MM.1S (cell line): ENCODE measurements around the gene RBBP5.
A peak's percentile ranks its signal among the peaks of the same experiment; 100 is the strongest.

Experiments used
- DNase-seq: peaks from one replicate; pipeline ENCODE4 v3.0.0-alpha.2; 2015
- H2AFZ ChIP-seq: fragments of 300-600 bp; sonication (generic); 2 replicates; pipeline ENCODE4 v1.6.0; 2016; ENCODE audit warnings: antibody characterized with exemption, low read length
- H3F3A ChIP-seq: fragments of 300-600 bp; sonication (generic); 2 replicates; pipeline ENCODE4 v1.6.1; 2016; ENCODE audit warnings: mild to moderate bottlenecking, antibody characterized with exemption, low read length, moderate library complexity, mixed read lengths; ENCODE audit not compliant: insufficient read depth
- H3K27ac ChIP-seq: fragments of 300-600 bp; sonication (generic); 2 replicates; pipeline ENCODE4 v1.5.1; 2016; ENCODE audit warnings: mild to moderate bottlenecking, low read length
- H3K27me3 ChIP-seq: fragments of 300-600 bp; sonication (generic); replicated peaks from 2 replicates; pipeline ENCODE4 v1.6.0; 2016; ENCODE audit warnings: low read length; ENCODE audit not compliant: insufficient read depth
- H3K36me3 ChIP-seq: fragments of 300-600 bp; sonication (generic); replicated peaks from 2 replicates; pipeline ENCODE4 v1.6.1; 2016; ENCODE audit warnings: mild to moderate bottlenecking, low read length, mixed read lengths; ENCODE audit not compliant: insufficient read depth
- H3K4me1 ChIP-seq: fragments of 300-600 bp; sonication (generic); 2 replicates; pipeline ENCODE4 v1.6.1; 2016; ENCODE audit warnings: low read length, mixed read lengths
- H3K4me2 ChIP-seq: fragments of 300-600 bp; sonication (generic); 2 replicates; pipeline ENCODE4 v1.6.0; 2016; ENCODE audit warnings: low read depth, low read length
- H3K4me3 ChIP-seq: fragments of 300-600 bp; sonication (generic); 2 replicates; pipeline ENCODE4 v1.5.1; 2016; ENCODE audit warnings: low read length, mixed read lengths
- H3K79me2 ChIP-seq: fragments of 300-600 bp; sonication (generic); 2 replicates; pipeline ENCODE4 v1.6.1; 2016; ENCODE audit warnings: mixed run types, low read length, mixed read lengths
- H3K9ac ChIP-seq: fragments of 300-600 bp; sonication (generic); 2 replicates; pipeline ENCODE4 v1.6.1; 2016; ENCODE audit warnings: low read length, mixed read lengths
- H3K9me2 ChIP-seq: fragments of 300-600 bp; sonication (generic); replicated peaks from 2 replicates; pipeline ENCODE4 v1.6.1; 2016; ENCODE audit warnings: mild to moderate bottlenecking, low read length, mixed read lengths; ENCODE audit not compliant: insufficient read depth
- H3K9me3 ChIP-seq: fragments of 300-600 bp; sonication (generic); replicated peaks from 2 replicates; pipeline ENCODE4 v1.6.1; 2016; ENCODE audit warnings: mild to moderate bottlenecking, low read length, mixed read lengths; ENCODE audit not compliant: insufficient read depth
- H4K20me1 ChIP-seq: fragments of 300-600 bp; sonication (generic); 2 replicates; pipeline ENCODE4 v1.6.1; 2016; ENCODE audit warnings: mild to moderate bottlenecking, low read length, moderate library complexity, mixed read lengths; ENCODE audit not compliant: insufficient read depth
- EZH2 ChIP-seq: fragments of 300-600 bp; sonication (generic); optimal IDR thresholded peaks from 2 replicates; pipeline ENCODE3; 2017; ENCODE audit warnings: low read depth, mild to moderate bottlenecking, antibody characterized with exemption, low read length, mixed read lengths
- EZH2phosphoT487 ChIP-seq: fragments of 300-600 bp; sonication (generic); IDR thresholded peaks from 2 replicates; pipeline ENCODE4 v1.6.1; 2018; ENCODE audit warnings: antibody characterized with exemption, low read length
- TF ChIP-seq, protein P1 (sequence below): fragments of 300-600 bp; sonication (generic); IDR thresholded peaks from 2 replicates; pipeline ENCODE4 v1.5.1; 2016; ENCODE audit warnings: antibody characterized with exemption, low read length, mixed read lengths

Gene RBBP5

DNA sequence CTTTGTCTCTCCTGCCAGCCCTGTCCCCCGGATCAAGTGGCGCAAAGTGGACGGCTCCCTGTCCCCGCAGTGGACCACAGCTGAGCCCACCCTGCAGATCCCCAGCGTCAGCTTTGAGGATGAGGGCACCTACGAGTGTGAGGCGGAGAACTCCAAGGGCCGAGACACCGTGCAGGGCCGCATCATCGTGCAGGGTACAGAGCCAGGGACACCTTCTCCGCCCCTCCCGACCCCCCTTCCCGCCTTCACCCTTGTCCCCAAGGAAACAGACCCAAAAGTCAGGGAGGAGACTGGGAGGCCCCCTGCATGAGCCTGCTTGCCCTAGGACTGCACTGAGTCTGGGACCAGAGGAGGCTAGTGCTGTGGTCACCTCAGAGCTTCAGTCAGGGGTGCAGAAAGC lies 60.6 kb downstream of the RBBP5 start:
- Histone ChIP-seq H3K9ac (no peak overlapping the region), H3K27me3 (peaks cover 24% of the 10 kb centered on the region), H3K79me2 (no peaks in the 10 kb centered on the region), H4K20me1 (no peaks in the 10 kb centered on the region), H3K36me3 (no peaks in the 10 kb centered on the region), H2AFZ (0 out of 2 replicates have a peak overlapping the region, but pooled peaks have one; percentile 20), H3K27ac (no peak overlapping the region), H3K4me1 (no peaks in the 10 kb centered on the region), H3F3A (no peaks in the 10 kb centered on the region), H3K4me3 (no peak overlapping the region), H3K4me2 (no peak overlapping the region), H3K9me2 (no peaks in the 10 kb centered on the region), H3K9me3 (no peaks in the 10 kb centered on the region)
- DNase-seq: no peak
- TF ChIP-seq, protein P1, sequence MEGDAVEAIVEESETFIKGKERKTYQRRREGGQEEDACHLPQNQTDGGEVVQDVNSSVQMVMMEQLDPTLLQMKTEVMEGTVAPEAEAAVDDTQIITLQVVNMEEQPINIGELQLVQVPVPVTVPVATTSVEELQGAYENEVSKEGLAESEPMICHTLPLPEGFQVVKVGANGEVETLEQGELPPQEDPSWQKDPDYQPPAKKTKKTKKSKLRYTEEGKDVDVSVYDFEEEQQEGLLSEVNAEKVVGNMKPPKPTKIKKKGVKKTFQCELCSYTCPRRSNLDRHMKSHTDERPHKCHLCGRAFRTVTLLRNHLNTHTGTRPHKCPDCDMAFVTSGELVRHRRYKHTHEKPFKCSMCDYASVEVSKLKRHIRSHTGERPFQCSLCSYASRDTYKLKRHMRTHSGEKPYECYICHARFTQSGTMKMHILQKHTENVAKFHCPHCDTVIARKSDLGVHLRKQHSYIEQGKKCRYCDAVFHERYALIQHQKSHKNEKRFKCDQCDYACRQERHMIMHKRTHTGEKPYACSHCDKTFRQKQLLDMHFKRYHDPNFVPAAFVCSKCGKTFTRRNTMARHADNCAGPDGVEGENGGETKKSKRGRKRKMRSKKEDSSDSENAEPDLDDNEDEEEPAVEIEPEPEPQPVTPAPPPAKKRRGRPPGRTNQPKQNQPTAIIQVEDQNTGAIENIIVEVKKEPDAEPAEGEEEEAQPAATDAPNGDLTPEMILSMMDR: no peak
- TF ChIP-seq EZH2: no peak
- TF ChIP-seq EZH2phosphoT487: no peak

DNA sequence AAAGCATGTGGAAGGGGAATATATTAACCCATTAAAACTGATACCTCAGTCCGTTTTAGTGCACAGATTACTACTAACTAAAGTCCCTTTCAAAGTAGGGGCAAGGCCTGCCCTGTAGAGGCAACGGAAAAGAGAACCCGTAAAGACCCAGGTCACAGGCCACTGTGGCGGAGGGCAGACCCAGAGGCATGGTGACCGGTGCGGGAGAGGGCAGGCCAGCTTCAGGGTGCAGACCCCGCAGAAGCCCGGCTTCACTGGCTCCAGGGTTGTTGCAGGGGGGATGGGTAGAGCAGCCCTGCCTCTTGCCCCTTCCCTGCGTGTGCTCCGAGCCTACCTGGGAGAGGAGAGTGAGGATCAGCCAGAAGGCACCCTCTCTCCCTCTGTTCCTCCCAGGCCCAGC lies 61.0 kb downstream of the RBBP5 start:
- Histone ChIP-seq H3K27me3 (peaks cover 25% of the 10 kb centered on the region), H4K20me1 (no peaks in the 10 kb centered on the region), H3K27ac (no peak overlapping the region), H3K36me3 (no peaks in the 10 kb centered on the region), H3K79me2 (no peaks in the 10 kb centered on the region), H3K9me3 (no peaks in the 10 kb centered on the region), H2AFZ (no peak overlapping the region), H3K9me2 (no peaks in the 10 kb centered on the region), H3K4me1 (no peaks in the 10 kb centered on the region), H3K4me3 (no peak overlapping the region), H3F3A (no peaks in the 10 kb centered on the region), H3K4me2 (no peak overlapping the region), H3K9ac (no peak overlapping the region)
- TF ChIP-seq, protein P1: no peak
- TF ChIP-seq EZH2phosphoT487 (no peak), EZH2 (no peak)
- DNase-seq: no peak

DNA sequence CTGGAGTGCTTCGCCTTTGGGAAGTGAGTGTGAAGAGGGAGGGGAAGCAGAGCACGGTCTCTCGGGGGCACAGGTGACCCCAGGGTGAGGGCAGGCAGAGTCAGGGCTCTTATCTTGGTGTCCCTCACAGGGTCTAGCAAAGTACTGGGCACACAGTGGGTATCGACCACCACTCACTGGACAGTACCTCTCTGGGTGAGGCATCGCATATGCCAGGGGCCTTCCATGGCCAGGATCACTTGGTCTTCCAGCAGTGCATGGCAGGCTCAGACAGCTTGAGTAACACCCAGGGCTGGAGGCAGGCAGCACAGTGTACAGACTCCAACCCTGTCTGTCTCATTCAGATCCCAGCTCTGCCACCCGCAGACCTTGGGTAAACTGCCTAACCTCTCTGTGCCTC lies 62.1 kb downstream of the RBBP5 start:
- Histone ChIP-seq H3K9me2 (no peaks in the 10 kb centered on the region), H3K4me2 (no peak overlapping the region), H3K27me3 (peaks cover 33% of the 10 kb centered on the region), H3K9me3 (no peaks in the 10 kb centered on the region), H3K4me1 (no peaks in the 10 kb centered on the region), H3K36me3 (no peaks in the 10 kb centered on the region), H3F3A (no peaks in the 10 kb centered on the region), H2AFZ (no peak overlapping the region), H4K20me1 (no peaks in the 10 kb centered on the region), H3K79me2 (no peaks in the 10 kb centered on the region), H3K9ac (no peak overlapping the region), H3K27ac (no peak overlapping the region), H3K4me3 (no peak overlapping the region)
- no peak for DNase-seq
- no peak for TF ChIP-seq EZH2
- TF ChIP-seq EZH2phosphoT487: no peak
- TF ChIP-seq, protein P1: no peak
